ENCODE measurements around the gene LDB3. TPM values are rescaled to one million over a fixed set of nuclear protein-coding genes. Genes with fewer than 3 reads are reported as not detected.

The LDB3 gene
- total RNA-seq, 1 donor from 2014 or later = 0.46 TPM

GRCh38 chr10:86757113-86757972 lies 89.0 kb downstream of the LDB3 start:
- H3K27me3 Mint-ChIP-seq (ENCODE audit: unreplicated experiment) = no peaks in the 10 kb centered on the region
- no peaks in the 10 kb centered on the region for H3K9me3 Mint-ChIP-seq (ENCODE audit: unreplicated experiment)
- H3K4me1 Mint-ChIP-seq (ENCODE audit: unreplicated experiment) = peaks cover 57% of the 10 kb centered on the region
- H3K4me3 Mint-ChIP-seq (ENCODE audit: unreplicated experiment) = peak overlapping the region; percentile 83
- DNase-seq (ENCODE audit: extremely low spot score, unreplicated experiment) = peak; percentile 85
- H3K36me3 Mint-ChIP-seq (ENCODE audit: unreplicated experiment) = no peaks in the 10 kb centered on the region
- peak; percentile 43 for TF ChIP-seq CTCF (IDR thresholded peaks at IDR 0.05)
- H3K27ac Mint-ChIP-seq (ENCODE audit: unreplicated experiment) = peak overlapping the region; percentile 93

- Mint-ChIP-seq H3K4me1 (ENCODE audit: unreplicated experiment) (peaks cover 55% of the 10 kb centered on the region), H3K27me3 (ENCODE audit: unreplicated experiment) (no peaks in the 10 kb centered on the region), H3K4me3 (ENCODE audit: unreplicated experiment) (peak overlapping the region; percentile 83), H3K27ac (ENCODE audit: unreplicated experiment) (peak overlapping the region; percentile 93), H3K9me3 (ENCODE audit: unreplicated experiment) (no peaks in the 10 kb centered on the region), H3K36me3 (ENCODE audit: unreplicated experiment) (no peaks in the 10 kb centered on the region)
- TF ChIP-seq CTCF (IDR thresholded peaks at IDR 0.05) = no peak
- no peak for DNase-seq (ENCODE audit: extremely low spot score, unreplicated experiment)
Measured at GRCh38 chr10:86758189-86759072, 90.1 kb downstream of the LDB3 start.

- no peaks in the 10 kb centered on the region for H3K27me3 Mint-ChIP-seq (ENCODE audit: unreplicated experiment)
- DNase-seq (ENCODE audit: extremely low spot score, unreplicated experiment) = no peak
- H3K4me3 Mint-ChIP-seq (ENCODE audit: unreplicated experiment) = peak overlapping the region; percentile 83
- no peaks in the 10 kb centered on the region for H3K9me3 Mint-ChIP-seq (ENCODE audit: unreplicated experiment)
- peaks cover 48% of the 10 kb centered on the region for H3K4me1 Mint-ChIP-seq (ENCODE audit: unreplicated experiment)
- peak overlapping the region; percentile 93 for H3K27ac Mint-ChIP-seq (ENCODE audit: unreplicated experiment)
- TF ChIP-seq CTCF (IDR thresholded peaks at IDR 0.05) = no peak
- H3K36me3 Mint-ChIP-seq (ENCODE audit: unreplicated experiment) = no peaks in the 10 kb centered on the region
Measured at GRCh38 chr10:86759073-86759672, 90.9 kb downstream of the LDB3 start.

GRCh38 chr10:86763404-86763803 lies 95.1 kb downstream of the LDB3 start:
- H3K4me1 Mint-ChIP-seq (ENCODE audit: unreplicated experiment) = peaks cover 48% of the 10 kb centered on the region

More at GRCh38 chr10:86763404-86763803, 95.1 kb downstream of the LDB3 start:
- H3K27me3 Mint-ChIP-seq (ENCODE audit: unreplicated experiment) = no peaks in the 10 kb centered on the region
- no peaks in the 10 kb centered on the region for H3K36me3 Mint-ChIP-seq (ENCODE audit: unreplicated experiment)
- DNase-seq (ENCODE audit: extremely low spot score, unreplicated experiment) = no peak
- TF ChIP-seq CTCF (IDR thresholded peaks at IDR 0.05) = no peak
- H3K9me3 Mint-ChIP-seq (ENCODE audit: unreplicated experiment) = no peaks in the 10 kb centered on the region
- no peak overlapping the region for H3K4me3 Mint-ChIP-seq (ENCODE audit: unreplicated experiment)
- no peak overlapping the region for H3K27ac Mint-ChIP-seq (ENCODE audit: unreplicated experiment)

All from osteocyte (in vitro differentiated cells).